ENCODE measurements around the gene KLC1. TPM values are rescaled to one million over a fixed set of nuclear protein-coding genes. Genes with fewer than 3 reads are reported as not detected.

KLC1 gene
- total RNA-seq, 2 donors from 2014 or later: 162 to 198 TPM

GRCh38 chr14:103739466-103739792, 110.4 kb downstream of the KLC1 start:
- ATAC-seq (no peak), DNase-seq (no peak)
- H3K4me1 Mint-ChIP-seq: no peaks in the 10 kb centered on the region
- H3K4me3 Mint-ChIP-seq: no peak overlapping the region
- H3K9me3 ChIP-seq (ENCODE audit: control insufficient read depth, low read length, poor library complexity, severe bottlenecking): no peaks in the 10 kb centered on the region
- H3K27me3 Mint-ChIP-seq: no peaks in the 10 kb centered on the region
- no peaks in the 10 kb centered on the region for H3K36me3 Mint-ChIP-seq (ENCODE audit: low read depth)
- H3K27ac Mint-ChIP-seq: no peak overlapping the region

GRCh38 chr14:103739793-103740501, 110.9 kb downstream of the KLC1 start:
- H3K4me1 Mint-ChIP-seq: no peaks in the 10 kb centered on the region
- no peaks in the 10 kb centered on the region for H3K9me3 ChIP-seq (ENCODE audit: control insufficient read depth, low read length, poor library complexity, severe bottlenecking)
- ATAC-seq (no peak), DNase-seq (no peak)
- H3K27ac Mint-ChIP-seq: no peak overlapping the region
- H3K27me3 Mint-ChIP-seq: no peaks in the 10 kb centered on the region
- H3K36me3 Mint-ChIP-seq (ENCODE audit: low read depth): no peaks in the 10 kb centered on the region
- H3K4me3 Mint-ChIP-seq: no peak overlapping the region

DNA sequence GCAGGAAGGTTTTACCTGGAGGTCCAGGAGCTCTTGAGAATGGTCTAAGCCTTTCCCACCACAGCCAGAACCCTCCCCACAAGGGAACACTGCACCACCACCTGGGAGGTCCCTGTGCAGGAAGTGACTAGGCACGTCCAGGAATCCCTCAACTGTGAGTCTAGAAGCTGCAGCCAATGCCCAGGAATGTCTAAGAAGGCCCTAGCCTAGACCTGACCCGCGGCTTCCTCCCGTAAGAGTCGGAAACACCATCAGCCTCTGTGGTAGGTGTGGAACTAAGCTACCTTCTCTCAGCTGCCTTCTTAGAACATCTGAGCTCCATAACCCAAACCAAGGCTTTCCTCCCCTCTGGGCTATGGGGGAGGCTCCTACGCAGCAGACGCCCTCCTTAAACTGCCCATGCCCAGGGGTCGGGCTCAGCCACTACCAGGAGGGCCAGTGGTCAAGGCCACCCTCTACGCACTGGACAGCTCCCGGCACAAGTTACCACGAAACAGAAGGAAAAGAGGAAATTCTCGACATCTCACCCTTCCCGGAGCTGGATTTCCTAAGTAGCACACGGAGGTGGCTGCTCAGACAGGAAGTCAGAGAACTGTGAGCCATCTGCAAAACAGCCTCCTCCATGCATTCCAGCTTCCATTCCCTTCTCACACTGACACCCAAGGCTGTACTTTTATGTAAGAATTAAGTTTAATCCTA, 112.1 kb downstream of the KLC1 start:
- H3K36me3 Mint-ChIP-seq (ENCODE audit: low read depth): no peaks in the 10 kb centered on the region
- ATAC-seq (no peak), DNase-seq (no peak)
- peak overlapping the region; percentile 32 for H3K27ac Mint-ChIP-seq
- H3K9me3 ChIP-seq (ENCODE audit: control insufficient read depth, low read length, poor library complexity, severe bottlenecking): no peaks in the 10 kb centered on the region
- no peaks in the 10 kb centered on the region for H3K4me1 Mint-ChIP-seq
- H3K4me3 Mint-ChIP-seq: no peak overlapping the region
- no peaks in the 10 kb centered on the region for H3K27me3 Mint-ChIP-seq

- H3K4me3 Mint-ChIP-seq: no peak overlapping the region
- H3K27me3 Mint-ChIP-seq: no peaks in the 10 kb centered on the region
- no peaks in the 10 kb centered on the region for H3K4me1 Mint-ChIP-seq
- no peak for DNase-seq
- no peak for ATAC-seq
- H3K36me3 Mint-ChIP-seq (ENCODE audit: low read depth): no peaks in the 10 kb centered on the region
- H3K27ac Mint-ChIP-seq: peak overlapping the region; percentile 32
- H3K9me3 ChIP-seq (ENCODE audit: control insufficient read depth, low read length, poor library complexity, severe bottlenecking): no peaks in the 10 kb centered on the region
Observed at GRCh38 chr14:103741876-103742275, 112.9 kb downstream of the KLC1 start.

DNA sequence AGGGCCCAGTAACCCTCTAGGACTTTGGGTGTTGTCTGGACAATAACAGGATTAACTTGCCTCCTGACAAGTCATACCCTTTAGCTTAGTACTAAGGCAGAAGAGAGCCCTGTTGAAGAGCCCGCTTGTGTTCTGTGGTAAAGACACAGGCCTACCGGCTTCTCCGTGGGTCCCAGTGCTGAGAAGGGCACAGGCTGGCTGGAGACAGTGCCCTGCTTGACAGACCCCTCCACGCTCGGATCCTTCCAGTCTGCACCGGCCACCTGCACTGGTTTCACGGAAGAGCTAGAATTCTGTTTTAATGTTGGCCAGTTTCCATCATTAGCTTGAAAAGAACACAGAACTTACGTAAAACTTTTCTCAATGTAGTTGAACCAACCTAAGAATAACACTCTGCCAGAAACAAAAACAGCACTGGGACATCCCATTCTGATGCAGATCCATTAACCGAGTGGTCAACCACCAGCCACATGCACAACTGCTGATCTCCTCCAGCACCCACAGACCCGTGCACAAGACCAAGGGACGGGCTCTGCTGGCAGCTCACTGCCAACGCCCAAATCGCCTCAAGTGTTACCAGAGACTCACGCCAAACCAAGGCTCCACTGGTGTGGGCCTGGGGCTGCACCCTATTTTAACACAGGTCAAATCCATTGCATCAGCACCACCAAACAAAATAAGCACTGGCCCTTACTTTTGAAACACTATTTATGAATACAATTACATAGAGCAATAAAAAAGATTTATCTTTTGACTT, 113.7 kb downstream of the KLC1 start:
- H3K27me3 Mint-ChIP-seq: no peaks in the 10 kb centered on the region
- ATAC-seq: no peak

GRCh38 chr14:103743691-103744090, 114.7 kb downstream of the KLC1 start:
- no peak overlapping the region for H3K27ac Mint-ChIP-seq

More for the DNA sequence above, 113.7 kb downstream of the KLC1 start:
- H3K9me3 ChIP-seq (ENCODE audit: control insufficient read depth, low read length, poor library complexity, severe bottlenecking): no peaks in the 10 kb centered on the region
- Mint-ChIP-seq H3K27ac (peak overlapping the region; percentile 2), H3K36me3 (ENCODE audit: low read depth) (no peaks in the 10 kb centered on the region), H3K4me3 (no peak overlapping the region), H3K4me1 (no peaks in the 10 kb centered on the region)
- no peak for DNase-seq

GRCh38 chr14:103744621-103745395, 115.8 kb downstream of the KLC1 start:
- Mint-ChIP-seq H3K27ac (no peak overlapping the region), H3K4me3 (no peak overlapping the region), H3K4me1 (peaks cover 7% of the 10 kb centered on the region), H3K27me3 (no peaks in the 10 kb centered on the region), H3K36me3 (ENCODE audit: low read depth) (peaks cover 2% of the 10 kb centered on the region)
- ATAC-seq: no peak
- H3K9me3 ChIP-seq (ENCODE audit: control insufficient read depth, low read length, poor library complexity, severe bottlenecking): no peaks in the 10 kb centered on the region
- DNase-seq: no peak

More at GRCh38 chr14:103743691-103744090, 114.7 kb downstream of the KLC1 start:
- DNase-seq (no peak), ATAC-seq (no peak)
- Mint-ChIP-seq H3K36me3 (ENCODE audit: low read depth) (no peaks in the 10 kb centered on the region), H3K27me3 (no peaks in the 10 kb centered on the region), H3K4me3 (no peak overlapping the region), H3K4me1 (peaks cover 4% of the 10 kb centered on the region)
- no peaks in the 10 kb centered on the region for H3K9me3 ChIP-seq (ENCODE audit: control insufficient read depth, low read length, poor library complexity, severe bottlenecking)

- DNase-seq: no peak
- Mint-ChIP-seq H3K27me3 (no peaks in the 10 kb centered on the region), H3K36me3 (ENCODE audit: low read depth) (peaks cover 2% of the 10 kb centered on the region), H3K4me1 (peaks cover 7% of the 10 kb centered on the region), H3K4me3 (no peak overlapping the region), H3K27ac (no peak overlapping the region)
- H3K9me3 ChIP-seq (ENCODE audit: control insufficient read depth, low read length, poor library complexity, severe bottlenecking): no peaks in the 10 kb centered on the region
- ATAC-seq: no peak
Observed at GRCh38 chr14:103745424-103745823, 116.4 kb downstream of the KLC1 start.

GRCh38 chr14:103746701-103747100, 117.7 kb downstream of the KLC1 start:
- Mint-ChIP-seq H3K27ac (no peak overlapping the region), H3K27me3 (no peaks in the 10 kb centered on the region), H3K4me1 (peaks cover 7% of the 10 kb centered on the region), H3K4me3 (no peak overlapping the region), H3K36me3 (ENCODE audit: low read depth) (peaks cover 2% of the 10 kb centered on the region)
- DNase-seq (no peak), ATAC-seq (no peak)
- no peaks in the 10 kb centered on the region for H3K9me3 ChIP-seq (ENCODE audit: control insufficient read depth, low read length, poor library complexity, severe bottlenecking)

DNA sequence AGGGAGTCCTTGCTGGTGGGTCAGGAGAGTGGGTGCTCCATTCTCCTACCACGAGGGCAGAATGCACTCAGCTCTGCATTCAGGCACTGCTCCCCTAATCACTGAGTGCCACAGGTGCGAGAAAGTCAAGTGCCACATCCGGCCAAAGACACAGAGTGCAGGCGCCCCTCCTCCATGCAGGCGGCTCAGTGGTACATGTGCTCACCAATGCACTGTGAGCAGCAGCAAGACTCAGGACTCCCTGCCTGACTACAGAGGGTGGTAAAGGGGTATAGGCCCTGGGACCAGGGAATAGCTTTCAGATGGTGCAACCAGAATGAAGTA, 119.5 kb downstream of the KLC1 start:
- H3K27ac Mint-ChIP-seq: no peak overlapping the region
- no peak overlapping the region for H3K4me3 Mint-ChIP-seq
- H3K4me1 Mint-ChIP-seq: peaks cover 7% of the 10 kb centered on the region
- no peaks in the 10 kb centered on the region for H3K27me3 Mint-ChIP-seq
- DNase-seq (no peak), ATAC-seq (peak; percentile 86)
- H3K9me3 ChIP-seq (ENCODE audit: control insufficient read depth, low read length, poor library complexity, severe bottlenecking): no peaks in the 10 kb centered on the region
- H3K36me3 Mint-ChIP-seq (ENCODE audit: low read depth): peaks cover 2% of the 10 kb centered on the region

DNA sequence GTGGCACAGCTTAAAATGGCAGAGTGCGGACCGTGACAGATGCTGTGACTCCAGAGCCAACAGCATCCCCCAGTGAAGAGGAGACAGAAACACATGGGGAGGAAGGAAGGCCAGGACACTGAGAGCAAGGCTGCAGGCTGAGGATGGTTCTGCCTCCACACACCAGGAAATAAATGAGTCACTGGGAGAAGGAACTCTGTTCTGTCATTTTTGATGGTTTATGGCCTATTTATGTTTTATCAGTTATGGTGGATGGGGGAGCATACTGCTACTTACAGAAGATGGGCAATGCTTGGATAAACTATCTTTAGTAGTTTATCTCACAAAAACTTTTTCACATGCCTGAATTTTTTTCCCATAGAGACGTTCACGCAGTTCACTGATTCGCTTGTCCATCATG, 120.4 kb downstream of the KLC1 start:
- ATAC-seq: no peak
- DNase-seq: no peak
- no peaks in the 10 kb centered on the region for H3K27me3 Mint-ChIP-seq
- H3K4me3 Mint-ChIP-seq: no peak overlapping the region
- H3K27ac Mint-ChIP-seq: no peak overlapping the region
- peaks cover 7% of the 10 kb centered on the region for H3K4me1 Mint-ChIP-seq
- H3K36me3 Mint-ChIP-seq (ENCODE audit: low read depth): peaks cover 2% of the 10 kb centered on the region
- H3K9me3 ChIP-seq (ENCODE audit: control insufficient read depth, low read length, poor library complexity, severe bottlenecking): no peaks in the 10 kb centered on the region

GRCh38 chr14:103749860-103750259, 120.8 kb downstream of the KLC1 start:
- no peaks in the 10 kb centered on the region for H3K9me3 ChIP-seq (ENCODE audit: control insufficient read depth, low read length, poor library complexity, severe bottlenecking)
- ATAC-seq (no peak), DNase-seq (no peak)
- peaks cover 2% of the 10 kb centered on the region for H3K36me3 Mint-ChIP-seq (ENCODE audit: low read depth)
- H3K4me3 Mint-ChIP-seq: no peak overlapping the region
- H3K4me1 Mint-ChIP-seq: peaks cover 7% of the 10 kb centered on the region
- H3K27me3 Mint-ChIP-seq: no peaks in the 10 kb centered on the region
- no peak overlapping the region for H3K27ac Mint-ChIP-seq

Data from T-helper 17 cell (primary cell).